Measurements from ENCODE around the gene RAPGEF4. TPM values are rescaled to one million over a fixed set of nuclear protein-coding genes. Genes with fewer than 3 reads are reported as not detected.

Gene RAPGEF4
- polyA plus RNA-seq, 3 donors, result not detected

GRCh38 chr2:172855588-172855987, 119.9 kb downstream of the RAPGEF4 start:
- Histone ChIP-seq H3K79me2 (ENCODE audit: insufficient read depth, low read length) (no peaks in the 10 kb centered on the region), H3K27me3 (ENCODE audit: control insufficient read depth in 2 of 2, insufficient read depth in 2 of 2, low read length in 2 of 2) (peaks cover 2 to 4% of the 10 kb centered on the region in 2 donors), H3K4me2 (replicated peaks; ENCODE audit: extremely low read depth, low read length, poor library complexity, severe bottlenecking) (no peak overlapping the region), H3K27ac (ENCODE audit: low read depth in 1 of 2, low read length in 2 of 2) (no peak overlapping the region), H3K9ac (ENCODE audit: insufficient read depth, low read length, poor library complexity, severe bottlenecking) (no peak overlapping the region), H3K4me1 (ENCODE audit: control insufficient read depth in 1 of 2, insufficient read depth in 2 of 2, low read length in 2 of 2) (no peaks in the 10 kb centered on the region), H2AFZ (ENCODE audit: insufficient read depth, low read depth, low read length, poor library complexity, severe bottlenecking) (no peak overlapping the region), H3K36me3 (replicated peaks in 1 of 2; ENCODE audit: control insufficient read depth in 1 of 2, insufficient read depth in 2 of 2, low read length in 2 of 2) (no peaks in the 10 kb centered on the region), H3K9me3 (replicated peaks in 1 of 2; ENCODE audit: control insufficient read depth in 1 of 2, insufficient read depth in 1 of 2, low read length in 2 of 2) (no peaks in the 10 kb centered on the region), H4K20me1 (ENCODE audit: insufficient read depth, low read length) (no peaks in the 10 kb centered on the region), H3K4me3 (replicated peaks in 1 of 3; ENCODE audit: low read depth in 2 of 3, low read length in 3 of 3) (no peak overlapping the region)
- H3K9me3 Mint-ChIP-seq, result peaks cover 0 to 14% (median 4%) of the 10 kb centered on the region in 7 donors
- H3K27me3 Mint-ChIP-seq (ENCODE audit: low read depth in 3 of 3), result peaks cover 8 to 18% (median 9%) of the 10 kb centered on the region in 3 donors
- intact Hi-C loops (cut with micrococcal nuclease), result no loop called here
- no peak for DNase-seq
- H3K27ac Mint-ChIP-seq, result no peak overlapping the region
- TF ChIP-seq CTCF (IDR thresholded peaks at IDR 0.05), result no peak
- H3K4me3 Mint-ChIP-seq, result no peak overlapping the region
- no peaks in the 10 kb centered on the region for H3K4me1 Mint-ChIP-seq
- no peaks in the 10 kb centered on the region for H3K36me3 Mint-ChIP-seq

GRCh38 chr2:172856606-172857005, 121.0 kb downstream of the RAPGEF4 start:
- WGBS (ENCODE audit: insufficient coverage), result no CpG with 5 or more reads among the region's 2 CpGs
- H3K4me3 ChIP-seq (replicated peaks in 1 of 3; ENCODE audit: low read depth in 2 of 3, low read length in 3 of 3), result no peak overlapping the region
- no peaks in the 10 kb centered on the region for H4K20me1 ChIP-seq (ENCODE audit: insufficient read depth, low read length)
- H2AFZ ChIP-seq (ENCODE audit: insufficient read depth, low read depth, low read length, poor library complexity, severe bottlenecking), result no peak overlapping the region
- DNase-seq, result no peak
- intact Hi-C loops (cut with micrococcal nuclease), result no loop called here
- H3K27ac Mint-ChIP-seq, result no peak overlapping the region
- peaks cover 0 to 9% (median 4%) of the 10 kb centered on the region in 7 donors for H3K9me3 Mint-ChIP-seq
- no peaks in the 10 kb centered on the region for H3K36me3 Mint-ChIP-seq
- H3K4me3 Mint-ChIP-seq, result no peak overlapping the region
- TF ChIP-seq CTCF (IDR thresholded peaks at IDR 0.05), result no peak
- no peak overlapping the region for H3K9ac ChIP-seq (ENCODE audit: insufficient read depth, low read length, poor library complexity, severe bottlenecking)
- H3K27ac ChIP-seq (ENCODE audit: low read depth in 1 of 2, low read length in 2 of 2), result no peak overlapping the region
- no peak overlapping the region for H3K4me2 ChIP-seq (replicated peaks; ENCODE audit: extremely low read depth, low read length, poor library complexity, severe bottlenecking)
- no peaks in the 10 kb centered on the region for H3K4me1 ChIP-seq (ENCODE audit: control insufficient read depth in 1 of 2, insufficient read depth in 2 of 2, low read length in 2 of 2)
- H3K4me1 Mint-ChIP-seq, result no peaks in the 10 kb centered on the region
- H3K27me3 Mint-ChIP-seq (ENCODE audit: low read depth in 3 of 3), result peaks cover 11 to 27% (median 12%) of the 10 kb centered on the region in 3 donors
- H3K9me3 ChIP-seq (replicated peaks in 1 of 2; ENCODE audit: control insufficient read depth in 1 of 2, insufficient read depth in 1 of 2, low read length in 2 of 2), result no peaks in the 10 kb centered on the region
- H3K27me3 ChIP-seq (ENCODE audit: control insufficient read depth in 2 of 2, insufficient read depth in 2 of 2, low read length in 2 of 2), result peaks cover 2 to 9% of the 10 kb centered on the region in 2 donors
- no peaks in the 10 kb centered on the region for H3K36me3 ChIP-seq (replicated peaks in 1 of 2; ENCODE audit: control insufficient read depth in 1 of 2, insufficient read depth in 2 of 2, low read length in 2 of 2)
- H3K79me2 ChIP-seq (ENCODE audit: insufficient read depth, low read length), result no peaks in the 10 kb centered on the region
